Transverse colon (tissue), 4 donors: ENCODE measurements around the gene ZNF775. TPM values are rescaled to one million over a fixed set of nuclear protein-coding genes. Genes with fewer than 3 reads are reported as not detected.

Source experiments
- DNase-seq: peaks from one replicate; pipeline ENCODE4 v3.0.0-alpha.2; 2019
- H3K27ac ChIP-seq, 4 donors: fragments of 200-600 bp; sonication (generic); 2 replicates each; pipeline ENCODE4 v1.5.1; 2016 to 2018; ENCODE audit warnings: inconsistent platforms in 4 of 4
- H3K27me3 ChIP-seq: fragments of 200-600 bp; sonication (generic); 2 replicates; pipeline ENCODE4 v1.5.1; 2017; ENCODE audit warnings: inconsistent platforms
- H3K36me3 ChIP-seq, 4 donors: fragments of 200-600 bp; sonication (generic); 2 replicates each; pipeline ENCODE4 v1.5.1; 2017 to 2019; ENCODE audit warnings: inconsistent platforms in 4 of 4
- H3K4me1 ChIP-seq, 4 donors: fragments of 200-600 bp; sonication (generic); 2 replicates each; pipeline ENCODE4 v1.5.1; 2017 to 2020; ENCODE audit warnings: inconsistent platforms in 4 of 4
- H3K4me3 ChIP-seq, 4 donors: fragments of 200-600 bp; sonication (generic); 1 replicate in 1 of 4; 2 replicates in 3 of 4; pipeline versions ENCODE4 v1.5.1 to v1.6.1; 2017 to 2019; ENCODE audit warnings: inconsistent platforms in 4 of 4
- H3K9me3 ChIP-seq, 2 donors: fragments of 200-600 bp; sonication (generic); 2 replicates each; pipeline ENCODE4 v1.5.1; 2017 to 2019; ENCODE audit warnings: inconsistent platforms in 2 of 2
- EP300 ChIP-seq: sonication (generic); formaldehyde crosslinking; IDR thresholded peaks from one replicate; pipeline ENCODE4 v1.6.1; 2017; ENCODE audit warnings: antibody characterized with exemption, low read depth
- POLR2A ChIP-seq: fragments of 450-650 bp; IDR thresholded peaks from one replicate; pipeline ENCODE4 v1.6.1; 2016; ENCODE audit warnings: antibody characterized with exemption, mild to moderate bottlenecking, moderate library complexity
- POLR2AphosphoS5 ChIP-seq, 3 donors: sonication (generic); formaldehyde crosslinking; IDR thresholded peaks; one replicate each; pipeline ENCODE4 v1.6.1; 2016; ENCODE audit warnings: antibody characterized with exemption in 3 of 3
- WGBS, 2 donors: methylation state at CpG; one replicate each; pipeline ENCODE4 v1.1.5; 2018; ENCODE audit warnings: low coverage in 1 of 2; 5-methylcytosine and 5-hydroxymethylcytosine counted together
- in situ Hi-C, 4 donors: fragments of 200-750 bp; cut with MboI; loops; one replicate each; pipeline versions ENCODE4 v1.15.0 to v1.15.1; 2017; ENCODE audit warnings: low sequenced_read_pairs in 3 of 4, low pct_ligation_motif_present in 1 of 4, low pct_unique_long_range_greater_than_20kb in 1 of 4
- intact Hi-C: fragments of 100-400 bp; cut with DNase I; formaldehyde crosslinking; loops from one replicate; pipeline ENCODE4 v1.15.1; 2023; ENCODE audit warnings: low total_unique reads
- total RNA-seq, 4 donors: library from RNA; depleted of rRNA; stranded (reverse); fragments of >200 nt; gene quantifications; one replicate each; pipeline ENCODE4 v1.1.0, GENCODE V29; 2016
- TF ChIP-seq, protein P1 (sequence below), 5 experiments: fragments of 200-600 bp in 3 of 5; fragments of 450-650 bp in 2 of 5; sonication (generic) in 3 of 5; IDR thresholded peaks; 1 replicate in 2 of 5; 2 replicates in 3 of 5; pipeline ENCODE4 v1.5.1; 2016 to 2017; ENCODE audit warnings: antibody characterized with exemption in 5 of 5, inconsistent platforms in 3 of 5, mild to moderate bottlenecking in 2 of 5, moderate library complexity in 1 of 5

The ZNF775 gene
- total RNA-seq, 4 donors from 2014 or later: 8.9 to 75.2 (median 15.2) TPM

DNA sequence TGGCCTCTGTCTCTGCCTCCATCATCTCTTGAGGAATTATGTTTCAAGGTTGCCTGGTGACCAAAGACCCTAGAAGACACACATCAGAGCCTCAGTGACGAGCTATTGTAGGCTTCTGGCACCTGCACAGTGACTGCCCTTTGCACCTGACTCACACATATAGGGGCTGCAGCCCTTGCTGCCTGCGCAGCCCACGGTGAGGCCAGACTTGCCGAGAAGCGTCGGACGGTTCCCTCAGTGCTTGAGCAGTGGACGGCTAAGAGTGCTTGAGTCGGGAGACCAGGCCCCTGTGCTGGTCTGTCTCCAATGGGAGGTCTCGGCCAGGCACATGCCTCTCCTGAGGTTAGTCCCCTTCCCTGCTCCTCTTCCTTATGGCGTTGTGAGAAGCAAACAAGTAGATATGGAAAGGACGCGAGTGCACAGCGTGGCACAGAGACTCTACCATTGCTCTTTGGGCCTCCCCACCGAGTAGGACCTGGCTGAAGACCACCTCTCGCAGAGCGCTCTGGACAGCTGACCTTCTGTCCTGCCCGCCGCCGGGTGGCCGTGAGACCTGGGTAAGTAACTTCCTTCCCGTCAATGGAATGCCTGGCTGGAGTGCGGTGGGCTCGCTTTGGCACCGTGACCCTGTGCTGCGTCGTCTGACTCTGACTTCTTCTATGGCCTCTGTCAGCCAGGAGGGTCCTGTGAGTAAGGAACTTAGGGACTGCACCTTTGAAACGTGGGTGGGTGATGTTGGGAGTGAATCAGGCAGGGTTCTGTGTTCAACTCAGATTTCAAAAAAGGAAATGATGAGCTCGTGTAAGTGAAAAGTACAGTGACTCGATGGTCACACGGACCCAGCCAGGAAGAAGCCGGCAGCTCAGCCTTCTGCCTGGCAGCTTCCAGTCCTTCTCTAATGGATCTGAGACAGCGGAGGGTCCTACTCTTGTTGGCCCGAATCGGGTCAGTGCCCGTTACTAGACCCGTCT lies 33.7 kb downstream of the ZNF775 start:
- in situ Hi-C loops (loop anchor here in 3 of 4 donors (25.0 kb wide), 1 partner anchor 101 kb away; the partner anchor contains the start of genes ACTR3C (in 3 of the 3) and LRRC61 (in 3 of the 3)), intact Hi-C loops (no loop called here)
- Histone ChIP-seq H3K27ac (no peak overlapping the region), H3K4me3 (no peak overlapping the region), H3K4me1 (no peaks in the 10 kb centered on the region), H3K9me3 (no peaks in the 10 kb centered on the region), H3K27me3 (no peaks in the 10 kb centered on the region), H3K36me3 (no peaks in the 10 kb centered on the region)
- TF ChIP-seq POLR2A: no peak
- DNase-seq: no peak
- 83% methylated on average over 37 of the region's 37 CpGs; no CpG with 5 or more reads in 1 of the 2 donors for WGBS, 2 donors

DNA sequence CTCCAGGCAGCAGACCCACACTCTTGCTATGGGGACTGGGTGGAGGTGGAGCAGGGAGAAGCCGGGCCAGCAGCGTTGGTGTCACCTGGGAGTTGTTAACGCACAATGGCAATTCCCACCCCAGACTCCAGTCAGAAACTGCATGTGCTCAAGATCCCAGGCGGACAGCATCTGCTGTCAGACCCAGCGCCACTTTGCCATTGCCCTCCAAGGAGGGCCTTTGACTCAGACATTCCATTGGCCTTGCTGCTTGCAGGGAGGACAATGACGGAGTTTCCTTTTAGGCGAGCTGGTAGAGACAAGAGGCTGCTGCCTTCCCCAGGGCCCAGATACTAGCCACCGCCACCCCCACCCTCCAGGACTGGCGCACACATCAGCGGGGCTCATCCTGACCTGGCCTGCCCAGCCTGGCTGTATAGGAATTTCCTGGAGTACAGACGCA lies 34.5 kb downstream of the ZNF775 start:
- intact Hi-C loops: no loop called here
- no peaks in the 10 kb centered on the region for H3K9me3 ChIP-seq
- H3K4me1 ChIP-seq: no peaks in the 10 kb centered on the region
- no peaks in the 10 kb centered on the region for H3K36me3 ChIP-seq
- no peak overlapping the region for H3K4me3 ChIP-seq
- in situ Hi-C loops: loop anchor here in 3 of 4 donors (25.0 kb wide), 1 partner anchor 101 kb away; the partner anchor contains the start of genes ACTR3C (in 3 of the 3) and LRRC61 (in 3 of the 3)
- no peak overlapping the region for H3K27ac ChIP-seq
- no peaks in the 10 kb centered on the region for H3K27me3 ChIP-seq
- 40 to 88% methylated on average over 1 to 9 of the region's 11 CpGs for WGBS, 2 donors
- DNase-seq: no peak
- TF ChIP-seq EP300: no peak
- TF ChIP-seq, protein P1, sequence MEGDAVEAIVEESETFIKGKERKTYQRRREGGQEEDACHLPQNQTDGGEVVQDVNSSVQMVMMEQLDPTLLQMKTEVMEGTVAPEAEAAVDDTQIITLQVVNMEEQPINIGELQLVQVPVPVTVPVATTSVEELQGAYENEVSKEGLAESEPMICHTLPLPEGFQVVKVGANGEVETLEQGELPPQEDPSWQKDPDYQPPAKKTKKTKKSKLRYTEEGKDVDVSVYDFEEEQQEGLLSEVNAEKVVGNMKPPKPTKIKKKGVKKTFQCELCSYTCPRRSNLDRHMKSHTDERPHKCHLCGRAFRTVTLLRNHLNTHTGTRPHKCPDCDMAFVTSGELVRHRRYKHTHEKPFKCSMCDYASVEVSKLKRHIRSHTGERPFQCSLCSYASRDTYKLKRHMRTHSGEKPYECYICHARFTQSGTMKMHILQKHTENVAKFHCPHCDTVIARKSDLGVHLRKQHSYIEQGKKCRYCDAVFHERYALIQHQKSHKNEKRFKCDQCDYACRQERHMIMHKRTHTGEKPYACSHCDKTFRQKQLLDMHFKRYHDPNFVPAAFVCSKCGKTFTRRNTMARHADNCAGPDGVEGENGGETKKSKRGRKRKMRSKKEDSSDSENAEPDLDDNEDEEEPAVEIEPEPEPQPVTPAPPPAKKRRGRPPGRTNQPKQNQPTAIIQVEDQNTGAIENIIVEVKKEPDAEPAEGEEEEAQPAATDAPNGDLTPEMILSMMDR (IDR thresholded peaks at IDR 0.05): no peak
- no peak for TF ChIP-seq POLR2A
- no peak for TF ChIP-seq POLR2AphosphoS5 (IDR thresholded peaks at IDR 0.05)

- in situ Hi-C loops: loop anchor here in 3 of 4 donors (25.0 kb wide), 1 partner anchor 103 kb away; the partner anchor contains the start of genes ACTR3C (in 3 of the 3) and LRRC61 (in 3 of the 3)
- 87% methylated on average over 19 of the region's 19 CpGs; no CpG with 5 or more reads in 1 of the 2 donors for WGBS, 2 donors
- no peak for DNase-seq
- Histone ChIP-seq H3K27me3 (no peaks in the 10 kb centered on the region), H3K4me3 (no peak overlapping the region), H3K4me1 (no peaks in the 10 kb centered on the region), H3K27ac (no peak overlapping the region), H3K9me3 (no peaks in the 10 kb centered on the region), H3K36me3 (no peaks in the 10 kb centered on the region)
- intact Hi-C loops: no loop called here
- TF ChIP-seq POLR2AphosphoS5 (IDR thresholded peaks at IDR 0.05) (no peak), POLR2A (no peak), EP300 (no peak)
- TF ChIP-seq, protein P1 (IDR thresholded peaks at IDR 0.05): no peak
These were observed 36.3 kb downstream of the ZNF775 start for GRCh38 chr7:150415161-150416153.

DNA sequence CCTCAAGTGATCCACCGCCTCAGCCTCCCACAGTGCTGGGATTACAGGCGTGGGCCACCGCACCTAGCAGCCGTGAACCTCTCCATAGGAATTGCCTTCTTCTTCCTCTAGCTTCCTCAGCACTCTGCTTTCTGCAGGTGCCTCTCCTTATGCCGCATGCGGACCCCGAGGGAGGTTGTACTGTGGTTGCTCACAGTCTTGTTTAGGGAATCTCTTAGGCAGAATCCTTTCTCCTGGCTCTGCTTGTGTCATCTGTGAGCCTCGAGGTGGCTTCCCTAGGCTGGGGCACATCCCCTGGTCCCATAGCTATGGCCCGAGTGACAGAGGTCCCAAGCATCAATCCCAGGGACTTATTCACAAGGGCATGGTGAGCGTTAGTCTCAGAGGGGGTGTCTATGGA lies 38.1 kb downstream of the ZNF775 start:
- Histone ChIP-seq H3K27me3 (no peaks in the 10 kb centered on the region), H3K4me3 (no peak overlapping the region), H3K27ac (no peak overlapping the region), H3K4me1 (peaks cover 0 to 4% (median 0%) of the 10 kb centered on the region in 4 donors), H3K9me3 (no peaks in the 10 kb centered on the region), H3K36me3 (no peaks in the 10 kb centered on the region)
- no peak for DNase-seq
- no peak for TF ChIP-seq EP300
- TF ChIP-seq, protein P1 (IDR thresholded peaks at IDR 0.05): no peak
- TF ChIP-seq POLR2A: no peak
- no peak for TF ChIP-seq POLR2AphosphoS5 (IDR thresholded peaks at IDR 0.05)
- intact Hi-C loops: no loop called here
- 94% methylated on average over 10 of the region's 10 CpGs; no CpG with 5 or more reads in 1 of the 2 donors for WGBS, 2 donors
- in situ Hi-C loops: loop anchor here in 3 of 4 donors (25.0 kb wide), 1 partner anchor 105 kb away; the partner anchor contains the start of genes ACTR3C (in 3 of the 3) and LRRC61 (in 3 of the 3)
